ENCODE measurements around the gene LIN7A. TPM values are rescaled to one million over a fixed set of nuclear protein-coding genes. Genes with fewer than 3 reads are reported as not detected.
A peak's percentile ranks its signal among the peaks of the same experiment; 100 is the strongest.

Gene LIN7A
- polyA plus RNA-seq, 1 donor from 2014 or later = 31.5 TPM

- H3K27me3 ChIP-seq (ENCODE audit: insufficient read depth, low read depth, low read length) = no peaks in the 10 kb centered on the region
- no peak overlapping the region for H2AFZ ChIP-seq (ENCODE audit: low read depth, low read length)
- no peak for TF ChIP-seq EP300 (conservative IDR thresholded peaks at IDR 0.05; ENCODE audit: poor library complexity, severe bottlenecking)
- TF ChIP-seq, protein P1, sequence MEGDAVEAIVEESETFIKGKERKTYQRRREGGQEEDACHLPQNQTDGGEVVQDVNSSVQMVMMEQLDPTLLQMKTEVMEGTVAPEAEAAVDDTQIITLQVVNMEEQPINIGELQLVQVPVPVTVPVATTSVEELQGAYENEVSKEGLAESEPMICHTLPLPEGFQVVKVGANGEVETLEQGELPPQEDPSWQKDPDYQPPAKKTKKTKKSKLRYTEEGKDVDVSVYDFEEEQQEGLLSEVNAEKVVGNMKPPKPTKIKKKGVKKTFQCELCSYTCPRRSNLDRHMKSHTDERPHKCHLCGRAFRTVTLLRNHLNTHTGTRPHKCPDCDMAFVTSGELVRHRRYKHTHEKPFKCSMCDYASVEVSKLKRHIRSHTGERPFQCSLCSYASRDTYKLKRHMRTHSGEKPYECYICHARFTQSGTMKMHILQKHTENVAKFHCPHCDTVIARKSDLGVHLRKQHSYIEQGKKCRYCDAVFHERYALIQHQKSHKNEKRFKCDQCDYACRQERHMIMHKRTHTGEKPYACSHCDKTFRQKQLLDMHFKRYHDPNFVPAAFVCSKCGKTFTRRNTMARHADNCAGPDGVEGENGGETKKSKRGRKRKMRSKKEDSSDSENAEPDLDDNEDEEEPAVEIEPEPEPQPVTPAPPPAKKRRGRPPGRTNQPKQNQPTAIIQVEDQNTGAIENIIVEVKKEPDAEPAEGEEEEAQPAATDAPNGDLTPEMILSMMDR (IDR thresholded peaks at IDR 0.05; ENCODE audit: poor library complexity, severe bottlenecking) = no peak
- no peak for TF ChIP-seq TAF1 (IDR thresholded peaks at IDR 0.05; ENCODE audit: low read depth)
- no peak for TF ChIP-seq MXI1 (conservative IDR thresholded peaks at IDR 0.05; ENCODE audit: poor library complexity, severe bottlenecking)
- TF ChIP-seq RAD21 (conservative IDR thresholded peaks at IDR 0.05) = no peak
- TF ChIP-seq EZH2 (IDR thresholded peaks at IDR 0.05; ENCODE audit: borderline replicate concordance, insufficient read depth, low read length, poor library complexity, severe bottlenecking) = no peak
- TF ChIP-seq, protein P2, sequence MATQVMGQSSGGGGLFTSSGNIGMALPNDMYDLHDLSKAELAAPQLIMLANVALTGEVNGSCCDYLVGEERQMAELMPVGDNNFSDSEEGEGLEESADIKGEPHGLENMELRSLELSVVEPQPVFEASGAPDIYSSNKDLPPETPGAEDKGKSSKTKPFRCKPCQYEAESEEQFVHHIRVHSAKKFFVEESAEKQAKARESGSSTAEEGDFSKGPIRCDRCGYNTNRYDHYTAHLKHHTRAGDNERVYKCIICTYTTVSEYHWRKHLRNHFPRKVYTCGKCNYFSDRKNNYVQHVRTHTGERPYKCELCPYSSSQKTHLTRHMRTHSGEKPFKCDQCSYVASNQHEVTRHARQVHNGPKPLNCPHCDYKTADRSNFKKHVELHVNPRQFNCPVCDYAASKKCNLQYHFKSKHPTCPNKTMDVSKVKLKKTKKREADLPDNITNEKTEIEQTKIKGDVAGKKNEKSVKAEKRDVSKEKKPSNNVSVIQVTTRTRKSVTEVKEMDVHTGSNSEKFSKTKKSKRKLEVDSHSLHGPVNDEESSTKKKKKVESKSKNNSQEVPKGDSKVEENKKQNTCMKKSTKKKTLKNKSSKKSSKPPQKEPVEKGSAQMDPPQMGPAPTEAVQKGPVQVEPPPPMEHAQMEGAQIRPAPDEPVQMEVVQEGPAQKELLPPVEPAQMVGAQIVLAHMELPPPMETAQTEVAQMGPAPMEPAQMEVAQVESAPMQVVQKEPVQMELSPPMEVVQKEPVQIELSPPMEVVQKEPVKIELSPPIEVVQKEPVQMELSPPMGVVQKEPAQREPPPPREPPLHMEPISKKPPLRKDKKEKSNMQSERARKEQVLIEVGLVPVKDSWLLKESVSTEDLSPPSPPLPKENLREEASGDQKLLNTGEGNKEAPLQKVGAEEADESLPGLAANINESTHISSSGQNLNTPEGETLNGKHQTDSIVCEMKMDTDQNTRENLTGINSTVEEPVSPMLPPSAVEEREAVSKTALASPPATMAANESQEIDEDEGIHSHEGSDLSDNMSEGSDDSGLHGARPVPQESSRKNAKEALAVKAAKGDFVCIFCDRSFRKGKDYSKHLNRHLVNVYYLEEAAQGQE (IDR thresholded peaks at IDR 0.05; ENCODE audit: borderline replicate concordance) = no peak
- TF ChIP-seq SMC3 (conservative IDR thresholded peaks at IDR 0.05; ENCODE audit: poor library complexity) = no peak
- TF ChIP-seq POLR2AphosphoS5 (IDR thresholded peaks at IDR 0.05) = no peak
- H3F3A ChIP-seq (ENCODE audit: insufficient read depth, low read length, poor library complexity, severe bottlenecking) = no peaks in the 10 kb centered on the region
- H3K9me3 ChIP-seq (ENCODE audit: low read length) = no peaks in the 10 kb centered on the region
- no peak overlapping the region for H3K27ac ChIP-seq (ENCODE audit: low read length)
- H3K79me2 ChIP-seq (replicated peaks; ENCODE audit: insufficient read depth, low read length) = no peaks in the 10 kb centered on the region
- no peaks in the 10 kb centered on the region for H3K36me3 ChIP-seq (ENCODE audit: insufficient read depth, low read length)
- H3K9me2 ChIP-seq (ENCODE audit: insufficient read depth, low read length) = no peaks in the 10 kb centered on the region
- H3K9ac ChIP-seq (ENCODE audit: low read length) = no peak overlapping the region
- no peak overlapping the region for H3K4me3 ChIP-seq (ENCODE audit: low read length)
- no peaks in the 10 kb centered on the region for H4K20me1 ChIP-seq (ENCODE audit: insufficient read depth)
- no peak overlapping the region for H3K4me2 ChIP-seq (ENCODE audit: low read length)
Observed at GRCh38 chr12:80941916-80942315, 4.2 kb upstream of the LIN7A start.

- Histone ChIP-seq H3K79me2 (replicated peaks; ENCODE audit: insufficient read depth, low read length) (peaks cover 4% of the 10 kb centered on the region), H3K27ac (ENCODE audit: low read length) (peak overlapping the region; percentile 43), H3K9ac (ENCODE audit: low read length) (no peak overlapping the region), H3K27me3 (ENCODE audit: insufficient read depth, low read depth, low read length) (no peaks in the 10 kb centered on the region), H4K20me1 (ENCODE audit: insufficient read depth) (no peaks in the 10 kb centered on the region), H3K4me2 (ENCODE audit: low read length) (no peak overlapping the region), H3K9me2 (ENCODE audit: insufficient read depth, low read length) (no peaks in the 10 kb centered on the region), H2AFZ (ENCODE audit: low read depth, low read length) (no peak overlapping the region), H3F3A (ENCODE audit: insufficient read depth, low read length, poor library complexity, severe bottlenecking) (peaks cover 3% of the 10 kb centered on the region), H3K9me3 (ENCODE audit: low read length) (no peaks in the 10 kb centered on the region), H3K4me3 (ENCODE audit: low read length) (peak overlapping the region; percentile 0), H3K36me3 (ENCODE audit: insufficient read depth, low read length) (no peaks in the 10 kb centered on the region)
- TF ChIP-seq MXI1 (conservative IDR thresholded peaks at IDR 0.05; ENCODE audit: poor library complexity, severe bottlenecking) (no peak), EZH2 (IDR thresholded peaks at IDR 0.05; ENCODE audit: borderline replicate concordance, insufficient read depth, low read length, poor library complexity, severe bottlenecking) (no peak), TAF1 (IDR thresholded peaks at IDR 0.05; ENCODE audit: low read depth) (no peak), SMC3 (conservative IDR thresholded peaks at IDR 0.05; ENCODE audit: poor library complexity) (no peak), POLR2AphosphoS5 (IDR thresholded peaks at IDR 0.05) (peak; percentile 58), RAD21 (conservative IDR thresholded peaks at IDR 0.05) (no peak), EP300 (conservative IDR thresholded peaks at IDR 0.05; ENCODE audit: poor library complexity, severe bottlenecking) (peak; percentile 83)
- TF ChIP-seq, protein P1 (IDR thresholded peaks at IDR 0.05; ENCODE audit: poor library complexity, severe bottlenecking) = peak; percentile 20
- TF ChIP-seq, protein P2 (IDR thresholded peaks at IDR 0.05; ENCODE audit: borderline replicate concordance) = no peak
Observed at GRCh38 chr12:80939231-80939950, 1.7 kb upstream of the LIN7A start.

All from neural cell (in vitro differentiated cells).